NCI-H1417 (cell line): ENCODE results near the gene MYADML2.

ENCODE experiments used
- DNase-seq, 3 experiments: peaks; one replicate each; lab custom pipeline; 2025; lab: John Stamatoyannopoulos, UW

Gene MYADML2

DNA sequence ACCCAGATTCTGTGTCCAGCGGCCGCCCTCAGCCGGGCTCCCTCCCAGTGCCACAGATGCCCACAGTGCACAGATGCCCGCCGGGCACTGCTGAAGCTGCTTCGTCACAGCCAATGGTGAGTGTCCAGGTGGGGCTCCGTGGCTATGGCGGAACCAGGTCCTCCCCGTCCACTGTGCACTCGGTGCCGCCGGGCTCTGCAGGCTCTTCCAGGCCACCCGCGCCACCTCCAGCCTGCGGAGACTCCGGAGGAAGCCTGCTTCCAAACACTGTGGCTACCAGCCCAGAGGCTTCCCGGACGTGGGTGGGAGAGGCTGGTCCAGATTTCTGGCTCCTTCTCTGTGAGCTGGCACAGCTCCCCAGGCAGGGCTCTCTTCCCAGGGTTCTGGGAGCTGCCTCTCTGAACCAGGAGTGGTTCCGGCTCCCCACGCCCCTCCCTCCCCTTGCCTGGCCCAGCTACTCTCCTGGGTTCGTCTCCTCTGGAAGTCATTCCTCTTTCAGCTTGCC is 7.1 kb downstream of the MYADML2 start:
- DNase-seq = no peak

- no peak for DNase-seq
Measured at GRCh38 chr17:81939218-81939617, 7.8 kb downstream of the MYADML2 start.

GRCh38 chr17:81935709-81936084 is 11.3 kb downstream of the MYADML2 start:
- no peak for DNase-seq

- DNase-seq = no peak
Measured at GRCh38 chr17:81934850-81935708, 12.0 kb downstream of the MYADML2 start.

DNA sequence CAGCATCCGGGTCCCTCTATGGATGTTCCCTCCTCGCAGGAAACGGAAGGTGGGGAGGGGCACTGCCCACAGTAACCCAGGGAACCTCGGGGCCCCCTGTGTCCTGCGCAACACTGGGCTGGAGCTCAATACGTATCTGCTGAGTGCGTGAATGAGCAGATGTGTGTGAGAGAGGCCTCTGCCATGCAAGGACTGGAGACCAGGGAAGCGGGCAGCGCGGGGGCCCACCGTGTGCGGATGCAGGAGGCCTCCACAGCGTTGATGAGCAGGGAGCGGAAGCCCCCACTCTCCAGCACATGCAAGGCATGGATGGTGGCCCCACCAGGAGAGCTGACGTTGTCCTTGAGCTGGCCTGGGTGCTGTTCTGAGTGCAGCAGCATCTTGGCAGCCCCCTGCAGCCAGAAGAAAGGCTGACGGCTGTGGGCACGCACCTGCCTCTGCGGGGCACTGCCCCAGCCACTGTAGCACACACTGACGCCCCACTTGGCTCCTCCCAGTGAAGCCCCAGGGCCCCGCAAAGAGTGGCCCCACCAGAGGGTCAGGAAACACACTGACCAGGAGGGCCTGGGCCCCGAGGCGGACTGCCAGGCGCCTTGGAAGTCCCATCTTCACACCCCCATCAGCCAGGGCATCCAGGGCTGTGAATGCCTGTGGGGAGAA is 12.8 kb downstream of the MYADML2 start:
- DNase-seq = no peak

DNA sequence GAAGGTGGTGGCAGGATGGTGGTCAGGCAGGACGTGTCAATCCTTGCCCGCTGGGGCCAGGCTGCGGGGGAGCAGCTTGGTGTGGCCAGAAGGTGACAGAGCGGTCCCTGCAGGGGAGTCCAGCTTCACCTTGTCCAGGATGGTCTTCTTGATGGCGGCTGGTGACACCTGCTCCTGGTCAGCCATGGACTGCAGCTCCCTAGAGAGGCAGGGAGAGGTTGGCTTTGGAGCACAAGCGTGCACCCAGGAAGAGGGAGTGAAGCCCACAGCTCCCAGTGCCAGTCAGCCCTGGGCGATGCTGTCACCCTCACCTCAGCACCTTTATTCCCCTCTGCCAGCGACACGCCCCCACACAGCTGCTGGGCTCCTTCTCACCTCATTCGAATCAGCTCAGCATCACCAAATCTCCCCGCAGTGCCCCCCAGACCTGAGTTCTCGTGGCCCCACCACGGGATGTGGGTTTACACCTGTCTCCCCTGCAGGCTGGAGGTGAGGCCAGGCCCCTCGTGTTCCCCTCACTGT is 13.8 kb downstream of the MYADML2 start:
- DNase-seq = no peak

- peak in 1 of 3 experiments; percentile 38 for DNase-seq
Measured at GRCh38 chr17:81932333-81932983, 14.6 kb downstream of the MYADML2 start.

GRCh38 chr17:81931557-81932332 is 15.3 kb downstream of the MYADML2 start:
- no peak for DNase-seq

DNA sequence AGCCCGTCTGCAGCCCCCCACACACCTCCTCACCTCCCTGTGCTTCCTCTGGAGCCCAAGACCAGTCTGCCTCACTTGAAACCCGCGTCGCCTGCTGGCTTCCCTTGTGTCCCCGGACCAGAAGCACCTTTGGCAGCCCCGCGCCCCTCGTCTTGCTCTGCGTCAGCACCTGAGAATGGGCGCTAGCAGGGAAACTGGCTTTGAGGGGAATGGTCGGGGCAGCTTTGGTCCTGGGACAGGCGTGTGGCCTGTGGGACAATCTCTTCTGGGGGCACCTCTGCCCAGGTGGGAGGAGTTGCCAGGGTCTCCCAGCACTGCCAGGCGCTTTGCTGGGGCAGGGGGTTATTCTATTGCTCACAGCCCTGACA is 15.9 kb downstream of the MYADML2 start:
- no peak for DNase-seq

GRCh38 chr17:81930142-81931125 is 16.6 kb downstream of the MYADML2 start:
- DNase-seq = no peak

DNA sequence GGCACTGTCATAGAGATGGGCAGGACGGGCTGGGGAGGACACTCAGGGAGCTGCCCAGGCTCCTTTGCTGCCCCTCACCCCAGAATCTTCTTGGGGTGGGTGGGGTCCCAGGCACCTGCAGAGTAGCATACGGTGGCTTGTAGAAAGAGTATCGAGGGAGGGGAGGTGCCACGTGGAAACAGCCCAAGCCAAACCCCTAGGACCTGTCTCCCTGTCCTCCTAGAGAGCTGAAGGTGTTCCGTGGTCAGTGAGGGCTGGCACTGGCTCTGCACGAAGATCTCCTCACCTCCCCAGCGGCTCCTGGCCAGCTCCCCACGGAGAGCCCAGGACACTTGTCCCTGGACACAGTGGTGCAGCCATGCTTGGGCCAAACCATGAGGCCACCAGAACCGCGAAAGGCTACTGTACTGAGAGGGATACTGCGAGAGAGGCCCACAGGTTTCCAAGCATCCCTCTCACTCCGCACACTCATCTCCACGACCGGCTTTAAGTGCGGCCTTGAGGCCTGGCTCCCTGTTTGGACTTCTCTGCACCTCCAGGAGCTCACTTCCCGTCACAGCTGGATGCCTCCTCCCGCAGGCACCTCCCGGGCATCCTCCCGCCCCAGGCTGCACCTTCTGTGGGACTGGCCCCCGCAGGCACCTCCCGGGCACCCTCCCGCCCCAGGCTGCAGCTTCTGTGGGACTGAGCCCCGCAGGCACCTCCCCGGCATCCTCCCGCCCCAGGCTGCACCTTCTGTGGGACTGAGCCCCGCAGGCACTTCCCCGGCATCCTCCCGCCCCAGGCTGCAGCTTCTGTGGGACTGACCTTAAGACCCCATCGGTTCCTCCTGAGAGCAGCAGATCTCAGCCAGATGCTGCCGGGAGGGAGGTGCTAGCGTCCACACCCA is 17.5 kb downstream of the MYADML2 start:
- DNase-seq = no peak

GRCh38 chr17:81928544-81929252 is 18.3 kb downstream of the MYADML2 start:
- peak in 2 of 3 experiments; percentile 72 for DNase-seq

DNA sequence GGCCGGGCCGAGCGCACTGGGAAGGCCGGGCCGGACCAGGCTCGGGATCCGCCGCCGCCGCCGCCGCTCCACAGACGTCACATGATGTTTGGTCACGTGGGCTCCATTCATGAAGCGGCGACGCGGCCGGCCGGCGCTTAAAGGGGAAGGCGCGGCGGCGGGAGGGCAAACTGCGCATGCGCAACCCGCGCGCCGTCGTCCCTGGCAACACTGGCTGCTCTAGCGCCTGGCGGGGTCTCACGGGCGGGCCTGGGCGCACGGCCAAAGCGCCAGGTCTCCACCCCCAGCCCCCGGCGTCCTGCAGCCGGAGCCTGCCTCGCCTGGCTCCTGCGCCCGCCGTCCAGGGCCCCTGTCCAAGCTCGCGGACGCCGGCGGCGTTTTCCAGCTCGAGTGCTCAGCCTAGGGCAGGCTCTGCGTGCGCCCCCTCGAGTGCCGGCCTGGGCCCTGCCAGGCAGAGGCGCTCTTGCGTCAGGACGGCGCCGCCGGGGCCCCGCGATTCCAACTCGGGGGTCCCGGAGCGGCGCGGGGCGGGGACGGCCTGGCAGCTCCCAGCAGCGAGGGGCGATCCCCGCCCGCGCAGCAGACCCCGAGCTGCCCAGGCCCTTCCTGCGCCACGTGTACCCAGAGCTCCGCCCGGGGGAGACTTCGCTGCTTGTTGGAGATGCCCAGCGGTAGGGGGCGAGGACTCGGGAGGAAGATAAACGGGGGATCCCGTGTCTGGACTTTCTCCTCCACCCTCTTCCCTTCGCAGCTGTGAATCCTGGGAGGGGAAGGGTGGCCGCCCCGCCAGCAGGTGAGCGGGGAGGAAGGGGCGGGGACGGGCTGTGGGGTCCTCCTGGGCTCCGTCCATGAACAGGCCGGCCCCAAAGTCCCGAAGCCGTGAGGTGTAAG is 19.1 kb downstream of the MYADML2 start, which contains the start of gene MAFG:
MAFG (minus strand) TSS at position 83 of the 891 bp plus-strand sequence. CDS start 4,550 bp downstream, outside the sequence.
- peak; percentile 95 to 97 (median 97) for DNase-seq

- DNase-seq = peak in 1 of 3 experiments; percentile 54
Measured at GRCh38 chr17:81927152-81927652, 19.8 kb downstream of the MYADML2 start.

DNA sequence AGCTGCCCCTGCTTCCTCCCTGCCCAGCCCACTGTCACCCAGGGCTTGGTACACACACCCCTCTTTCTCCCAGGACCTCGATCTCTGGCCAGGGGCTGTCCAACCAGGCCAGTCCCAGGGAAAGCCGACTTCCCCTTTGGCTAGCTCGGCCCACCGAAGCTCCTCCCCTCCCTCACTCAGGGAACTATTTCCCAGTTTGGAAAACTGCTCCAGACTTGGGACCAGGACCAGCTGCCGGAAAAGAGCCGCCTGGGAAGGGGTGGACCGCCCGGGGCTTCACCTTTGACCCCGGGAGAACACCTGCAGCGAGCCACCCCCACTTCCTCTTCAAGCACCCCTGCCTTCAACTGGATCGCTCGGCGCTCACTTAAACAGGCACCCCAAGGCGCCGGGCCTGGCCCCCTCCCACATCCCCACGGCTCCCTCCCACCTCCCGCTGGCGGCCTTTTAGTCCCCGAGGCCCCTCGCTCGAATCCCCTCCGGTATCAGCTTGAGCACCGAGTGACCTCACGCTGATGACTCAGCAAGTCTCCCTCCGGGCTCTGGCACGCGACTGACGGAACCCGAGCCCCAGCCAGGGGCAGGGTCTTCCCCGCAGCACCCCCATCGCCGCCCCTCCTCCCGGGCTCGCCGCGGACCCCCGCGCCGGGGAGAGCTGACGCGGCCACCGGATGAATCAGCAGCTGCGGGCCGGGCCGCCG is 20.4 kb downstream of the MYADML2 start:
- DNase-seq = peak in 2 of 3 experiments; percentile 53 to 63

DNA sequence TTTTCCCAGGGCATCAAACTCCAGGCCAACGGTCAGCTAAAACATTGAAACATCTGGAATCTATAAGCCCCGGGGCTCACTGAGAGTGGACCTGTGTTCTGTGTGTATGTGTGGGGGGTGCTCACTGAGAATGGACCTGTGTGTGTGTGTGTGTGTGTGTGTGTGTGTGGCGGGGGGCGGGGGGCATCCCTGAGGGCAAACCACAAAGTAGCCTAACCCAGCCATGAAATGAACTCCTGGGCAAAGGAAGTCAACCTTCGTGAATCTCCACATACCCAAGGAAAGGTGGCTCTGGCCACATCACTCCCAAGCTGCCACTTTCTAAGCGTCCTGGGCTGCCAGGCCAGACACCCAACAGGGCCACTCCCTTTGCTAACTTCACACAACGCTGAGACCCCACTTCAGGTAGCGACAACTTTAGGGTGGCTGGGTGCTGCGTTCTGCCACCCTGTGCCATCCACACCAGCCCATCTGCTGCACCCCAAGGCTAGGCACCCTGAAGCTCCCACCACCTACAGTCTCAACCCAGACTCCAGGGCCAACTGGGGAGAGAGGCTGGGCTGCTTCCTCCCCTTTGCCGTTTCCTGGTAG is 21.1 kb downstream of the MYADML2 start:
- no peak for DNase-seq
